OCI-LY7 (cell line): ENCODE data around the gene SLC38A9. TPM values are rescaled to one million over a fixed set of nuclear protein-coding genes. Genes with fewer than 3 reads are reported as not detected.

ENCODE experiments used
- BruUV-seq: library from RNA; stranded (reverse); fragments of 400-500 nt; replicated peaks from 2 replicates; lab custom pipeline; 2021; lab: Mats Ljungman, UMichigan
- CTCF ChIA-PET: fragments of 300-600 bp; sonication (Branson Sonifier 250); formaldehyde crosslinking; loops from one replicate; lab custom pipeline; 2022; ENCODE audit warnings: antibody characterized with exemption; ENCODE audit not compliant: unreplicated experiment; lab: Charles Lee
- POLR2A ChIA-PET: fragments of 300-600 bp; sonication (Branson Sonifier 250); formaldehyde crosslinking; loops from one replicate; lab custom pipeline; 2022; ENCODE audit warnings: antibody characterized with exemption; lab: Charles Lee
- DNase-seq: peaks from one replicate; pipeline ENCODE4 v3.0.0-alpha.2; 2015; ENCODE audit warnings: low spot score
- H2AFZ ChIP-seq: fragments of 200-600 bp; sonication (generic), shearing (Covaris generic); 2 replicates; pipeline ENCODE4 v1.6.1; 2014; ENCODE audit warnings: mild to moderate bottlenecking, antibody characterized with exemption, low read length, moderate library complexity
- H3K27ac ChIP-seq: fragments of 200-600 bp; sonication (generic); 2 replicates; pipeline ENCODE4 v1.5.1; 2014; ENCODE audit warnings: mixed run types, low read depth, mild to moderate bottlenecking, moderate library complexity, low read length, inconsistent platforms; ENCODE audit not compliant: poor library complexity, severe bottlenecking
- H3K36me3 ChIP-seq: fragments of 200-600 bp; sonication (generic); 2 replicates; pipeline ENCODE4 v1.6.1; 2014; ENCODE audit warnings: mild to moderate bottlenecking, antibody characterized with exemption, low read length, moderate library complexity, mixed read lengths; ENCODE audit not compliant: insufficient read depth
- H3K4me1 ChIP-seq: fragments of 200-600 bp; sonication (generic); 2 replicates; pipeline ENCODE4 v1.5.1; 2014; ENCODE audit warnings: mild to moderate bottlenecking, low read length; ENCODE audit not compliant: insufficient read depth, poor library complexity, severe bottlenecking
- H3K4me2 ChIP-seq: fragments of 200-600 bp; sonication (generic); 2 replicates; pipeline ENCODE4 v1.6.1; 2014; ENCODE audit warnings: mild to moderate bottlenecking, low read length
- H3K4me3 ChIP-seq: fragments of 200-600 bp; sonication (generic); 2 replicates; pipeline ENCODE4 v1.5.1; 2014; ENCODE audit warnings: mild to moderate bottlenecking, low read depth, low read length; ENCODE audit not compliant: poor library complexity, severe bottlenecking
- H3K79me2 ChIP-seq: fragments of 200-600 bp; sonication (generic); 2 replicates; pipeline ENCODE4 v1.6.1; 2016; ENCODE audit warnings: low read depth, mild to moderate bottlenecking, low read length, moderate library complexity, mixed read lengths; ENCODE audit not compliant: insufficient read depth
- H3K9me2 ChIP-seq: fragments of 200-600 bp; sonication (generic); 2 replicates; pipeline ENCODE4 v1.6.1; 2016; ENCODE audit warnings: mild to moderate bottlenecking, low read length, mixed read lengths; ENCODE audit not compliant: insufficient read depth
- H3K9me3 ChIP-seq: fragments of 200-600 bp; sonication (generic); 2 replicates; pipeline ENCODE4 v1.6.1; 2014; ENCODE audit warnings: mild to moderate bottlenecking, mixed run types, low read length, mixed read lengths
- H4K20me1 ChIP-seq: fragments of 200-600 bp; sonication (generic); 2 replicates; pipeline ENCODE4 v1.6.1; 2014; ENCODE audit warnings: mild to moderate bottlenecking, antibody characterized with exemption, low read length, moderate library complexity, mixed read lengths; ENCODE audit not compliant: insufficient read depth
- CTCF ChIP-seq: fragments of 200-600 bp; sonication (generic); conservative IDR thresholded peaks from 2 replicates; pipeline ENCODE4 v1.5.1; 2014; ENCODE audit warnings: mild to moderate bottlenecking, antibody characterized with exemption, low read length, moderate library complexity, mixed read lengths
- EZH2phosphoT487 ChIP-seq: fragments of 200-600 bp; sonication (generic); IDR thresholded peaks from 2 replicates; pipeline ENCODE4 v1.6.1; 2018; ENCODE audit warnings: low read depth, borderline replicate concordance, mild to moderate bottlenecking, mixed run types, antibody characterized with exemption, low read length, moderate library complexity, mixed read lengths
- intact Hi-C: fragments of 100-400 bp; cut with micrococcal nuclease; formaldehyde crosslinking; loops from one replicate; pipeline ENCODE4 v1.10.0; 2022; ENCODE audit not compliant: unreplicated experiment
- total RNA-seq, 2 experiments: library from RNA; depleted of rRNA in 1 of 2; stranded (reverse); fragments of >200 nt in 1 of 2; shearing (Covaris generic) in 1 of 2; gene quantifications; 2 replicates each; pipeline ENCODE4 v1.2.3, GENCODE V29; 2014 to 2022

Gene SLC38A9
- total RNA-seq, 2 experiments from 2014 or later: 20.1 to 27.7 TPM

GRCh38 chr5:55580042-55580441 lies 132.1 kb downstream of the SLC38A9 start:
- no peaks in the 10 kb centered on the region for H3K9me3 ChIP-seq
- H2AFZ ChIP-seq: no peak overlapping the region
- ChIA-PET POLR2A (interaction anchor here (0.5 to 0.7 kb wide), 2 partner anchors 270 to 373 kb away, joined by 3 to 4 read pairs; no protein-coding TSS in a partner anchor), CTCF (no interaction called here)
- H3K4me1 ChIP-seq: no peaks in the 10 kb centered on the region
- H3K79me2 ChIP-seq: no peaks in the 10 kb centered on the region
- intact Hi-C loops: no loop called here
- H3K9me2 ChIP-seq: no peaks in the 10 kb centered on the region
- no peaks in the 10 kb centered on the region for H3K36me3 ChIP-seq
- TF ChIP-seq CTCF (no peak), EZH2phosphoT487 (no peak)
- no peaks in the 10 kb centered on the region for H4K20me1 ChIP-seq
- BruUV-seq: no TSS peak
- no peak for DNase-seq
- no peak overlapping the region for H3K4me3 ChIP-seq
- no peak overlapping the region for H3K27ac ChIP-seq
- H3K4me2 ChIP-seq: no peak overlapping the region

- Histone ChIP-seq H3K4me3 (no peak overlapping the region), H2AFZ (no peak overlapping the region), H3K4me2 (no peak overlapping the region), H3K4me1 (no peaks in the 10 kb centered on the region), H3K9me3 (no peaks in the 10 kb centered on the region), H4K20me1 (no peaks in the 10 kb centered on the region), H3K36me3 (no peaks in the 10 kb centered on the region), H3K9me2 (no peaks in the 10 kb centered on the region), H3K27ac (no peak overlapping the region), H3K79me2 (no peaks in the 10 kb centered on the region)
- ChIA-PET CTCF (no interaction called here), POLR2A (interaction anchor here (0.6 to 1.2 kb wide), 3 partner anchors 23 to 182 kb away, joined by 3 to 5 read pairs (median 4); no protein-coding TSS in a partner anchor)
- TF ChIP-seq CTCF (no peak), EZH2phosphoT487 (no peak)
- intact Hi-C loops: no loop called here
- no TSS peak for BruUV-seq
- DNase-seq: no peak
These were observed 133.4 kb downstream of the SLC38A9 start for GRCh38 chr5:55578771-55579170.

GRCh38 chr5:55577353-55578060 lies 134.6 kb downstream of the SLC38A9 start:
- BruUV-seq: no TSS peak
- Histone ChIP-seq H2AFZ (no peak overlapping the region), H3K36me3 (no peaks in the 10 kb centered on the region), H3K9me2 (no peaks in the 10 kb centered on the region), H3K4me3 (no peak overlapping the region), H3K79me2 (no peaks in the 10 kb centered on the region), H3K9me3 (no peaks in the 10 kb centered on the region), H4K20me1 (no peaks in the 10 kb centered on the region), H3K4me2 (no peak overlapping the region), H3K27ac (no peak overlapping the region), H3K4me1 (no peaks in the 10 kb centered on the region)
- ChIA-PET CTCF (no interaction called here), POLR2A (no interaction called here)
- TF ChIP-seq EZH2phosphoT487: no peak
- TF ChIP-seq CTCF: no peak
- intact Hi-C loops: no loop called here
- DNase-seq: no peak
